Stimulated activated CD8-positive, alpha-beta memory T cell treated with anti-CD3 and anti-CD28 coated beads, Interleukin-4, amount 100 ng/mL, for 48 hours (primary cell): ENCODE results near the gene PHACTR1.

Experiments
- DNase-seq: peaks from one replicate; pipeline ENCODE4 v3.0.0-alpha.2; 2020

Gene PHACTR1

GRCh38 chr6:13038741-13039190, 322.2 kb downstream of the PHACTR1 start:
- no peak for DNase-seq

GRCh38 chr6:13044390-13044789, 327.8 kb downstream of the PHACTR1 start:
- DNase-seq: no peak

- DNase-seq: no peak
Observed at GRCh38 chr6:13044896-13045295, 328.3 kb downstream of the PHACTR1 start.

- DNase-seq: no peak
Observed at GRCh38 chr6:13045676-13046075, 329.1 kb downstream of the PHACTR1 start.

GRCh38 chr6:13046084-13046483, 329.5 kb downstream of the PHACTR1 start:
- DNase-seq: no peak

- DNase-seq: no peak
Observed at GRCh38 chr6:13048113-13048512, 331.5 kb downstream of the PHACTR1 start.

- DNase-seq: no peak
Observed at GRCh38 chr6:13049666-13050254, 333.2 kb downstream of the PHACTR1 start.

GRCh38 chr6:13053006-13053461, 336.5 kb downstream of the PHACTR1 start:
- DNase-seq: no peak

GRCh38 chr6:13058051-13058450, 341.5 kb downstream of the PHACTR1 start:
- DNase-seq: no peak

GRCh38 chr6:13059026-13059425, 342.5 kb downstream of the PHACTR1 start:
- DNase-seq: no peak

- no peak for DNase-seq
Observed at GRCh38 chr6:13063300-13063918, 346.8 kb downstream of the PHACTR1 start.

GRCh38 chr6:13065581-13065980, 349.0 kb downstream of the PHACTR1 start:
- DNase-seq: no peak

- no peak for DNase-seq
Observed at GRCh38 chr6:13066050-13066449, 349.5 kb downstream of the PHACTR1 start.

GRCh38 chr6:13066820-13067219, 350.3 kb downstream of the PHACTR1 start:
- no peak for DNase-seq

- no peak for DNase-seq
Observed at GRCh38 chr6:13068586-13069210, 352.1 kb downstream of the PHACTR1 start.

GRCh38 chr6:13071550-13072345, 355.2 kb downstream of the PHACTR1 start:
- DNase-seq: no peak

- DNase-seq: no peak
Observed at GRCh38 chr6:13072686-13073347, 356.2 kb downstream of the PHACTR1 start.

GRCh38 chr6:13074415-13075140, 358.0 kb downstream of the PHACTR1 start:
- DNase-seq: no peak

GRCh38 chr6:13075141-13075845, 358.7 kb downstream of the PHACTR1 start:
- DNase-seq: no peak

GRCh38 chr6:13076575-13076974, 360.0 kb downstream of the PHACTR1 start:
- no peak for DNase-seq

GRCh38 chr6:13077117-13077516, 360.6 kb downstream of the PHACTR1 start:
- no peak for DNase-seq
